GM12878 (cell line): ENCODE measurements around the gene KIF25. TPM values are rescaled to one million over a fixed set of nuclear protein-coding genes. Genes with fewer than 3 reads are reported as not detected.

Experiments
- ATAC-seq: fragments of 200-7000 bp; cut with Tn5 transposase; 3 replicates; pipeline ENCODE4 v1.9.1; 2020; ENCODE audit warnings: mild to moderate bottlenecking, moderate library complexity
- BruUV-seq: library from RNA; stranded (reverse); fragments of 400-500 nt; replicated peaks from 2 replicates; lab custom pipeline; 2021; lab: Mats Ljungman, UMichigan
- CTCF ChIA-PET: fragments of 300-600 bp; sonication (Branson Sonifier 250); formaldehyde crosslinking; extraction: SDS; loops from one replicate; lab custom pipeline; 2021; ENCODE audit warnings: inconsistent platforms; lab: Yijun Ruan, JAX
- POLR2A ChIA-PET: fragments of 350-600 bp; formaldehyde crosslinking; extraction: SDS; loops from one replicate; lab custom pipeline; 2021; ENCODE audit warnings: inconsistent platforms; lab: Charles Lee
- RAD21 ChIA-PET: fragments of 300-600 bp; sonication (Branson Sonifier 250); formaldehyde crosslinking; loops from one replicate; lab custom pipeline; 2023; ENCODE audit warnings: antibody characterized with exemption; ENCODE audit not compliant: unreplicated experiment; lab: Charles Lee
- SMC1A ChIA-PET: fragments of 300-600 bp; sonication (Branson Sonifier 250); formaldehyde crosslinking; loops from one replicate; lab custom pipeline; 2023; ENCODE audit not compliant: unreplicated experiment, uncharacterized antibody; lab: Charles Lee
- DNase-seq: peaks from one replicate; pipeline ENCODE4 v3.0.0-alpha.2; 2011; ENCODE audit warnings: low read depth, low spot score
- FAIRE-seq: peaks from 3 replicates; lab custom pipeline; 2011; peaks lifted over from hg19 to GRCh38; lab: Jason Lieb, UNC
- H2AFZ ChIP-seq: 2 replicates; pipeline ENCODE4 v1.6.0; 2011; ENCODE audit warnings: low read depth, low read length, control low read depth; ENCODE audit not compliant: control insufficient read depth
- H3K27ac ChIP-seq: 2 replicates; pipeline ENCODE4 v1.5.1; 2011; ENCODE audit warnings: control low read depth; ENCODE audit not compliant: control insufficient read depth, insufficient read depth
- H3K27me3 ChIP-seq, 2 experiments: replicated peaks in 1 of 2; 2 replicates each; pipeline versions ENCODE4 v1.6.0 to v1.6.1; 2011; ENCODE audit warnings: low read length in 1 of 2; ENCODE audit not compliant: control insufficient read depth in 2 of 2, insufficient read depth in 2 of 2
- H3K36me3 ChIP-seq, 2 experiments: 2 replicates each; pipeline ENCODE4 v1.5.1; 2011; ENCODE audit warnings: low read length in 1 of 2; ENCODE audit not compliant: control insufficient read depth in 2 of 2, insufficient read depth in 2 of 2
- H3K4me1 ChIP-seq: 2 replicates; pipeline ENCODE4 v1.6.1; 2011; ENCODE audit warnings: mild to moderate bottlenecking, low read length, moderate library complexity, mixed read lengths; ENCODE audit not compliant: control insufficient read depth, insufficient read depth
- H3K4me2 ChIP-seq: 2 replicates; pipeline ENCODE4 v1.6.0; 2011; ENCODE audit warnings: control low read depth; ENCODE audit not compliant: control insufficient read depth, insufficient read depth
- H3K4me3 ChIP-seq: fragments of 200-600 bp; sonication (generic); 2 replicates; pipeline ENCODE4 v1.5.1; 2016
- H3K79me2 ChIP-seq: 2 replicates; pipeline ENCODE4 v1.6.0; 2011; ENCODE audit warnings: low read length; ENCODE audit not compliant: control insufficient read depth, insufficient read depth
- H3K9ac ChIP-seq: 2 replicates; pipeline ENCODE4 v1.8.0; 2011; ENCODE audit warnings: low read length, control low read depth, mixed read lengths; ENCODE audit not compliant: control insufficient read depth, insufficient read depth
- H3K9me3 ChIP-seq: replicated peaks from 3 replicates; pipeline ENCODE4 v1.5.1; 2011; ENCODE audit warnings: mild to moderate bottlenecking, low read length; ENCODE audit not compliant: control insufficient read depth, insufficient read depth
- H4K20me1 ChIP-seq: 2 replicates; pipeline ENCODE4 v1.6.0; 2011; ENCODE audit not compliant: control insufficient read depth, insufficient read depth
- CBX3 ChIP-seq: fragments of 200-600 bp; sonication (generic); IDR thresholded peaks from 2 replicates; pipeline ENCODE4 v1.6.1; 2016; ENCODE audit warnings: low read depth, borderline replicate concordance
- CBX5 ChIP-seq: sonication (generic); IDR thresholded peaks from 2 replicates; pipeline ENCODE4 v1.6.1; 2016; ENCODE audit warnings: low read depth, moderate library complexity, mild to moderate bottlenecking, inconsistent platforms
- ELK1 ChIP-seq: IDR thresholded peaks from 2 replicates; pipeline ENCODE4 v1.6.1; 2012; ENCODE audit warnings: low read depth, low read length, improper control_type of control experiment
- IRF5 ChIP-seq: fragments of 450-650 bp; IDR thresholded peaks from 2 replicates; pipeline ENCODE4 v1.6.1; 2017; ENCODE audit warnings: borderline replicate concordance
- NBN ChIP-seq: fragments of 450-650 bp; IDR thresholded peaks from 2 replicates; pipeline ENCODE4 v1.6.1; 2016
- PBX3 ChIP-seq: IDR thresholded peaks from 2 replicates; pipeline ENCODE4 v1.6.1; 2011; ENCODE audit warnings: mild to moderate bottlenecking, low read depth, low read length, moderate library complexity; ENCODE audit not compliant: insufficient replicate concordance
- RFX5 ChIP-seq: IDR thresholded peaks from 2 replicates; pipeline ENCODE4 v1.6.1; 2011; ENCODE audit warnings: low read depth, low read length, improper control_type of control experiment
- SIX5 ChIP-seq: IDR thresholded peaks from 2 replicates; pipeline ENCODE4 v1.6.1; 2011; ENCODE audit warnings: mild to moderate bottlenecking, low read depth, low read length, moderate library complexity; ENCODE audit not compliant: severe bottlenecking
- SMARCA5 ChIP-seq: fragments of 450-650 bp; IDR thresholded peaks from 2 replicates; pipeline ENCODE4 v1.6.1; 2017; ENCODE audit warnings: mild to moderate bottlenecking
- SMC3 ChIP-seq: IDR thresholded peaks from 2 replicates; pipeline ENCODE4 v1.6.1; 2011; ENCODE audit warnings: low read length, improper control_type of control experiment, borderline replicate concordance
- SPI1 ChIP-seq: IDR thresholded peaks from 2 replicates; pipeline ENCODE4 v1.6.1; 2011; ENCODE audit warnings: low read depth, mild to moderate bottlenecking, low read length, moderate library complexity, borderline replicate concordance; ENCODE audit not compliant: insufficient read depth
- SUPT20H ChIP-seq: IDR thresholded peaks from 2 replicates; pipeline ENCODE4 v1.6.1; 2011; ENCODE audit warnings: low read depth, mild to moderate bottlenecking, low read length, moderate library complexity, borderline replicate concordance; ENCODE audit not compliant: control insufficient read depth
- SUZ12 ChIP-seq: fragments of 200-600 bp; sonication (generic); IDR thresholded peaks from one replicate; pipeline ENCODE4 v1.6.1; 2018; ENCODE audit warnings: antibody characterized with exemption, mild to moderate bottlenecking; ENCODE audit not compliant: unreplicated experiment
- ZNF217 ChIP-seq: fragments of 450-650 bp; IDR thresholded peaks from 2 replicates; pipeline ENCODE4 v1.6.1; 2017; ENCODE audit warnings: antibody characterized with exemption, mild to moderate bottlenecking
- ZSCAN29 ChIP-seq: fragments of 450-650 bp; IDR thresholded peaks from 2 replicates; pipeline ENCODE4 v1.6.1; 2017; ENCODE audit warnings: mild to moderate bottlenecking, moderate library complexity
- WGBS: methylation state at CpG from one replicate; pipeline ENCODE4 v1.1.6; 2016; ENCODE audit warnings: low lambda C conversion rate; ENCODE audit not compliant: insufficient replicate concordance, insufficient coverage; ENCODE audit errors: missing lambda C conversion rate; 5-methylcytosine and 5-hydroxymethylcytosine counted together
- in situ Hi-C: fragments of 300-500 bp; cut with MboI; formaldehyde crosslinking; loops from 9 replicates; pipeline ENCODE4 v1.14.3; 2018; ENCODE audit warnings: mixed read lengths
- intact Hi-C: fragments of 100-400 bp; cut with micrococcal nuclease; formaldehyde crosslinking; loops from one replicate; pipeline ENCODE4 v1.14.2; 2022; ENCODE audit not compliant: unreplicated experiment
- polyA plus RNA-seq, 11 experiments: library from polyadenylated mRNA; depleted of rRNA in 4 of 11; unstranded in 6 of 11; stranded (reverse) in 5 of 11; fragments of >200 nt; fragmentation: Nextera tagmentation in 4 of 11; fragmentation: Illumina TruSeq in 1 of 11; extraction: Ambion mirVana in 4 of 11; extraction: Trizol in 1 of 11; gene quantifications; 1 replicate in 1 of 11; 2 replicates in 10 of 11; pipeline versions ENCODE4 v1.2.1 to v1.2.3, GENCODE V29; 2011 to 2016; ENCODE audit warnings: inconsistent platforms in 2 of 11, missing spikeins in 2 of 11, low read depth in 1 of 11
- total RNA-seq, 4 experiments: library from RNA; depleted of rRNA in 3 of 4; stranded (reverse); fragments of >200 nt in 3 of 4; fragmentation: Illumina TruSeq in 1 of 4; extraction: Trizol in 1 of 4; gene quantifications; 2 replicates each; pipeline versions ENCODE4 v1.2.1 to v1.2.3, GENCODE V29; 2013 to 2021

KIF25 gene
- total and polyA plus RNA-seq, 10 of the 15 experiments (the other 5 are each of a cell fraction or from before 2014, with no cell fraction given), result not detected

GRCh38 chr6:167962711-167963110 is 34.8 kb upstream of the KIF25 start:
- CTCF ChIA-PET, result no interaction called here

More at GRCh38 chr6:167962711-167963110, 34.8 kb upstream of the KIF25 start:
- no peaks in the 10 kb centered on the region for H3K27me3 ChIP-seq
- FAIRE-seq (no peak), DNase-seq (no peak), ATAC-seq (no peak)
- SMC1A ChIA-PET, result no interaction called here
- WGBS, result 95% methylated on average over 5 of the region's 5 CpGs
- no peak overlapping the region for H3K4me2 ChIP-seq
- H3K9ac ChIP-seq, result no peak overlapping the region
- no peak overlapping the region for H3K4me3 ChIP-seq
- TF ChIP-seq RFX5, result no peak
- no peak for TF ChIP-seq SMARCA5
- no peak for TF ChIP-seq IRF5
- TF ChIP-seq SIX5, result no peak
- TF ChIP-seq SMC3, result no peak
- TF ChIP-seq SPI1, result no peak
- TF ChIP-seq SUZ12, result no peak
- no peak for TF ChIP-seq SUPT20H
- TF ChIP-seq ZNF217, result no peak
- TF ChIP-seq ZSCAN29, result no peak
- no peak for TF ChIP-seq PBX3
- no peak for TF ChIP-seq CBX5
- TF ChIP-seq CBX3, result no peak
- TF ChIP-seq ELK1, result no peak
- no peak for TF ChIP-seq NBN
- POLR2A ChIA-PET, result no interaction called here
- H3K79me2 ChIP-seq, result no peaks in the 10 kb centered on the region
- in situ Hi-C loops (no loop called here), intact Hi-C loops (no loop called here)
- H3K4me1 ChIP-seq, result no peaks in the 10 kb centered on the region
- RAD21 ChIA-PET, result no interaction called here
- no peaks in the 10 kb centered on the region for H3K9me3 ChIP-seq
- no TSS peak for BruUV-seq
- no peak overlapping the region for H2AFZ ChIP-seq
- H4K20me1 ChIP-seq, result no peaks in the 10 kb centered on the region
- peaks cover 2 to 8% of the 10 kb centered on the region in 2 experiments; a peak in 3 of 4 replicates for H3K36me3 ChIP-seq
- H3K27ac ChIP-seq, result no peak overlapping the region
